ENCODE results near the gene SERPINA1. TPM values are rescaled to one million over a fixed set of nuclear protein-coding genes. Genes with fewer than 3 reads are reported as not detected.

SERPINA1 gene
- total RNA-seq, 1 experiment from 2014 or later: not detected

GRCh38 chr14:94406910-94407309, 18.5 kb upstream of the SERPINA1 start:
- H3T11ph ChIP-seq (ENCODE audit: low read length): no peak overlapping the region
- no peak overlapping the region for H3K27ac ChIP-seq (ENCODE audit: insufficient read length, low read depth, low read length)
- H4K8ac ChIP-seq (replicated peaks; ENCODE audit: insufficient read length, low read depth, low read length): no peak overlapping the region
- H3K4me2 ChIP-seq (ENCODE audit: insufficient read depth, insufficient read length, low read length): no peak overlapping the region
- no peak overlapping the region for H4K5ac ChIP-seq (ENCODE audit: insufficient read length, low read depth, low read length)
- no peak overlapping the region for H2BK120ac ChIP-seq (ENCODE audit: low read depth, low read length, poor library complexity, severe bottlenecking)
- H3K23me2 ChIP-seq (ENCODE audit: insufficient read length, low read depth, low read length, poor library complexity, severe bottlenecking): no peaks in the 10 kb centered on the region
- Mint-ChIP-seq H3K4me3 (no peak overlapping the region), H3K27me3 (ENCODE audit: low read depth) (no peaks in the 10 kb centered on the region; the same call in 1 of the 2 replicates), H3K9me3 (peaks cover 20 to 22% of the 10 kb centered on the region in 2 experiments), H3K36me3 (ENCODE audit: insufficient read depth in 1 of 3, low read depth in 3 of 3) (peaks cover 2 to 13% (median 2%) of the 10 kb centered on the region in 3 experiments; a peak in 5 of 7 replicates), H3K27ac (no peak overlapping the region; a peak in 1 of 7 replicates), H3K4me1 (peaks cover 16 to 20% of the 10 kb centered on the region in 2 experiments)
- TF ChIP-seq CTCF (conservative IDR thresholded peaks at IDR 0.05): no peak
- H3K27me3 ChIP-seq (ENCODE audit: insufficient read depth, low read length): no peaks in the 10 kb centered on the region
- peaks cover 9% of the 10 kb centered on the region for H3K9me3 ChIP-seq (ENCODE audit: control insufficient read depth, low read depth, low read length)
- H2BK20ac ChIP-seq (ENCODE audit: low read depth, low read length, poor library complexity, severe bottlenecking): no peak overlapping the region
- H3K9ac ChIP-seq (ENCODE audit: extremely low read depth, insufficient read length, low read length): no peak overlapping the region
- no peak overlapping the region for H3K4ac ChIP-seq (ENCODE audit: low read depth, low read length)
- H3K23ac ChIP-seq (ENCODE audit: insufficient read length, low read depth, low read length): no peak overlapping the region
- no peak overlapping the region for H3K14ac ChIP-seq (ENCODE audit: insufficient read depth, low read length)
- H3K4me1 ChIP-seq (ENCODE audit: insufficient read depth, low read length): no peaks in the 10 kb centered on the region; the same call in 1 of the 2 replicates
- no peak overlapping the region for H4K91ac ChIP-seq (ENCODE audit: insufficient read length, low read depth, low read length)
- DNase-seq: no peak
- H3K79me2 ChIP-seq (ENCODE audit: insufficient read depth, low read length): no peaks in the 10 kb centered on the region
- no peaks in the 10 kb centered on the region for H4K20me1 ChIP-seq (ENCODE audit: control insufficient read depth, insufficient read depth, insufficient read length)
- H3K18ac ChIP-seq (ENCODE audit: insufficient read length, low read depth, low read length): no peak overlapping the region
- no peak overlapping the region for H2BK12ac ChIP-seq (ENCODE audit: insufficient read length, low read depth, low read length)
- H2BK15ac ChIP-seq (ENCODE audit: low read depth, low read length): no peak overlapping the region
- no peaks in the 10 kb centered on the region for H3K79me1 ChIP-seq (ENCODE audit: insufficient read depth, low read depth, low read length, poor library complexity, severe bottlenecking)
- no peak overlapping the region for H3K56ac ChIP-seq (ENCODE audit: insufficient read length, low read depth, low read length)
- H2AK5ac ChIP-seq (ENCODE audit: insufficient read length, low read length): no peak overlapping the region
- H2BK5ac ChIP-seq (ENCODE audit: insufficient read length, low read length): no peak overlapping the region
- H2AFZ ChIP-seq (ENCODE audit: low read length): no peak overlapping the region

Measured in H9 (cell line).